Measurements from ENCODE around the gene NBAS.

The NBAS gene

GRCh38 chr2:15610430-15610952 is 49.4 kb upstream of the NBAS start (continued):
- no peak for TF ChIP-seq ZNF518A (tag by site-specific recombination; conservative IDR thresholded peaks at IDR 0.05; ENCODE audit: low read depth)
- TF ChIP-seq ZIC2 (tag by site-specific recombination; IDR thresholded peaks at IDR 0.05): no peak
- no peak for TF ChIP-seq ZNF266 (tag by site-specific recombination; IDR thresholded peaks at IDR 0.05; ENCODE audit: low read depth)
- TF ChIP-seq REPIN1 (tag by site-specific recombination; IDR thresholded peaks at IDR 0.05; ENCODE audit: low read depth): no peak
- TF ChIP-seq ZNF548 (tag by site-specific recombination; IDR thresholded peaks at IDR 0.05): no peak
- no peak for TF ChIP-seq ZNF292 (tag by site-specific recombination; IDR thresholded peaks at IDR 0.05; ENCODE audit: borderline replicate concordance, low read depth)

- Histone ChIP-seq H3K4me1 (ENCODE audit: control insufficient read depth, insufficient read depth, low read length) (no peaks in the 10 kb centered on the region), H3K27ac (ENCODE audit: extremely low read depth, low read depth, low read length) (no peak overlapping the region), H3K4me3 (ENCODE audit: low read depth, low read length) (no peak overlapping the region), H3K9me3 (ENCODE audit: control insufficient read depth, insufficient read depth, low read depth, low read length) (no peaks in the 10 kb centered on the region), H3K36me3 (ENCODE audit: control insufficient read depth in 2 of 2, insufficient read depth in 1 of 2, low read length in 2 of 2) (peaks cover 60 to 75% of the 10 kb centered on the region in 2 experiments)
- no peak for TF ChIP-seq ZFP37 (tag by site-specific recombination; IDR thresholded peaks at IDR 0.05)
- TF ChIP-seq ZNF394 (tag by site-specific recombination; IDR thresholded peaks at IDR 0.05; ENCODE audit: borderline replicate concordance): no peak
- TF ChIP-seq ZNF501 (tag by site-specific recombination; IDR thresholded peaks at IDR 0.05): no peak
- TF ChIP-seq PRDM4 (tag by site-specific recombination; IDR thresholded peaks at IDR 0.05): no peak
- no peak for TF ChIP-seq ZNF239 (tag by site-specific recombination; IDR thresholded peaks at IDR 0.05)
- no peak for TF ChIP-seq ZIC2 (tag by site-specific recombination; IDR thresholded peaks at IDR 0.05)
- no peak for TF ChIP-seq HOXD13 (CRISPR knock-in tag; IDR thresholded peaks at IDR 0.05; ENCODE audit: borderline replicate concordance)
- ChIA-PET POLR2A (no interaction called here), CTCF (no interaction called here)
Observed at GRCh38 chr2:15609341-15610042, 48.4 kb upstream of the NBAS start.

DNA sequence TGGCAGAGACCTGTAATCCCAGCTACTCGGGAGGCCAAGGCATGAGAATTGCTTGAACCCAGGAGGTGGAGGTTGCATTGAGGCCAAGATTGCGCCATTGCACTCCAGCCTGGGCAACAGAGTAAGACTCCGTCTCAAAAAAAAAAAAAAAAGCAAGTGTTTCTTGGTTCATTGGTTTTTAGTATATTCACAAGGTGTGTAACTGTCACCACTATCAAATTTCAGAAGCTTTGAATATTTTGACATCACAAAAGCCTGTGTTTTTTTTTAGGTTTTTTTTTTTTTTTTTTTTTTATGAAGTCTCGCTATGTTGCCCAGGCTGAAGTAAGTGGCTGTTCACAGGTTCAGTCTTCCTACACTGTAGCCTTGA is 47.2 kb upstream of the NBAS start:
- Histone ChIP-seq H3K27ac (ENCODE audit: extremely low read depth, low read depth, low read length) (no peak overlapping the region), H3K9me3 (ENCODE audit: control insufficient read depth, insufficient read depth, low read depth, low read length) (no peaks in the 10 kb centered on the region), H3K4me3 (ENCODE audit: low read depth, low read length) (no peak overlapping the region), H3K4me1 (ENCODE audit: control insufficient read depth, insufficient read depth, low read length) (no peaks in the 10 kb centered on the region), H3K36me3 (ENCODE audit: control insufficient read depth in 2 of 2, insufficient read depth in 1 of 2, low read length in 2 of 2) (peaks cover 71 to 75% of the 10 kb centered on the region in 2 experiments)
- CTCF ChIA-PET: no interaction called here
- POLR2A ChIA-PET: no interaction called here
- TF ChIP-seq ZNF362 (tag by site-specific recombination; IDR thresholded peaks at IDR 0.05) (peak; percentile 45; the same call in 1 of the 2 replicates), REPIN1 (tag by site-specific recombination; IDR thresholded peaks at IDR 0.05; ENCODE audit: low read depth) (no peak), ZNF423 (tag by site-specific recombination; IDR thresholded peaks at IDR 0.05) (no peak), ZNF501 (tag by site-specific recombination; IDR thresholded peaks at IDR 0.05) (no peak)
